ENCODE measurements around the gene ENPP4.
"Not testable (repeated sequence)": the region's sequence is repeated elsewhere in the genome, so short reads cannot be mapped to it uniquely, and the experiment has no call there.

Gene ENPP4

DNA sequence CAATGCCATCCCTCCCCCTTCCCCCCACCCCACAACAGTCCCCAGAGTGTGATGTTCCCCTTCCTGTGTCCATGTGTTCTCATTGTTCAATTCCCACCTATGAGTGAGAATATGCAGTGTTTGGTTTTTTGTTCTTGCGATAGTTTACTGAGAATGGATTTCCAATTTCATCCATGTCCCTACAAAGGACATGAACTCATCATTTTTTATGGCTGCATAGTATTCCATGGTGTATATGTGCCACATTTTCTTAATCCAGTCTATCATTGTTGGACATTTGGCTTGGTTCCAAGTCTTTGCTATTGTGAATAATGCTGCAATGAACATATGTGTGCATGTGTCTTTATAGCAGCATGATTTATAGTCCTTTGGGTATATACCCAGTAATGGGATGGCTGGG, 1.5 kb downstream of the ENPP4 start:
- DNase-seq (ENCODE audit: low read depth): not testable (repeated sequence)

DNA sequence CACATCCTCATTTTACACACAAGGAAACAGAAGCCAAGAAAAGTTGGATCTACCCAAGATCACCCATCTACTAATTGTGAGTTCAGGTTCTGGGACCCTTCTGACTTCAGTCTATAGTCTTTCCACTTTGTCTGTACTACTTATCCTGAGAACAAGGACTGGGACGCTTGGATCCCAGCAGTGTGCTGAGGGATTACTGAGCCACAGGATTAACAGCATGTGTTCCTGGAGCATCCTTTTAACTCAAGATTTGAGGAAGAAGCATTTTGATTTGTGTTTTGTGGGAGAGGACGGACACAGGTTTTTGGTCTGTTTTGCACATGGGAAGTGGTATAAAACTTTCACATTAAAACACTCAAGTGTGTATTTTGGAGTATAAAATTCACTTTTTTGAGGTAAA, 4.4 kb downstream of the ENPP4 start:
- DNase-seq (ENCODE audit: low read depth): no peak

DNA sequence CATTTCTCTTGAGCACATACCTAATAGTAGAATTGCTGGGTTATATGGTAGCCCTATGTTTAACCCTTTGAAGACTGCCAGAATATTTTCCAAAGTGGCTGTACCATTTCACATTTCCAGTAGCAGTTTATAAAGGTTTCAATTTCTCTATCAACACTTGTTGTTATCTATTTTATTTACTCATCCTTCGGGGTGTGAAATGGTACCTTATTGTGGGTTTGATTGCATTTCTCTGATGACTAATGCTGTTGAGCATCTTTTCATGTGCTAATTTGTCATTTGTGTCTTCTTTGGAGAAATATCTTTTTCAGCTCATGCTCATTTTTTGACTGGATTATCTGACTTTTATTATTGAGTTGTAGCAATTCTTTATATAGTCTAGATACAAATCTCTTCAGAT, 5.4 kb downstream of the ENPP4 start:
- no peak for DNase-seq (ENCODE audit: low read depth)

DNA sequence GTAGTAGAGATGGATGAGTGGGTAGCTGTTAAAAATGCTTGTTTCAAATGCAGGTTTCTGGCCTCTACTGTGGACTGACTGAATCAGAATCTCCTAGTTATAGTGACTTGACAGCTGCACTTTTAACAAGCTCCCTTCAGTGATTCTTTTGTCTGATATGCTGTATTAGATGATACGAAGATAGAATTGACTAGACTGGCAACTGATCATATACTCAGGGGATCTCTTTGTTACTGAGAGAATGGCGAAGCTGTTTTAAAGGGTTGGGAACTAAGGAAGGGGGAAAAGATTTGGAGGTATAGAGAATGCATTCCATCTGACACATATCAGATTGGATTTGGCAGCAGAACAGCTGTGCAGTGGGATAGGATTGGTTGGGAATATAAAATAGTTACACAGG, 7.0 kb downstream of the ENPP4 start:
- no peak for DNase-seq (ENCODE audit: low read depth)

DNA sequence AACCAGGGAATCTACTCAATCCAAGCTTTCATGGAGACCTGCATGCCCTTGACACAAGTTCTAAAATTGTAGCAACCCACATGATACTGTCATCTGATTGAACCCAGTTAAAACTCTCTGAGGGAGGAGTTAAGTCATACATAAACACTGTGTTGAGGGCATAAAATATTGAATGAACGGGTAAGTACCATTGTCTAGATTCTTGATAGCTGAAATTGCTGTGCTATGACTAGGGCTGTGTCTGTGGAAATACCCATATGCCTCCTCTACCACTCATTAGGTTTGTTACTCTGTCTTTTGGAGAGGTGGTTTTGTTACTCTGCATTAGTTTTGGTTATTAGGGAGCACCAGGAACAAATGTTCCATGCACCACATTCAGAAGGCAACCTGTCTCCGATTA, 7.6 kb downstream of the ENPP4 start:
- DNase-seq (ENCODE audit: low read depth): no peak

DNA sequence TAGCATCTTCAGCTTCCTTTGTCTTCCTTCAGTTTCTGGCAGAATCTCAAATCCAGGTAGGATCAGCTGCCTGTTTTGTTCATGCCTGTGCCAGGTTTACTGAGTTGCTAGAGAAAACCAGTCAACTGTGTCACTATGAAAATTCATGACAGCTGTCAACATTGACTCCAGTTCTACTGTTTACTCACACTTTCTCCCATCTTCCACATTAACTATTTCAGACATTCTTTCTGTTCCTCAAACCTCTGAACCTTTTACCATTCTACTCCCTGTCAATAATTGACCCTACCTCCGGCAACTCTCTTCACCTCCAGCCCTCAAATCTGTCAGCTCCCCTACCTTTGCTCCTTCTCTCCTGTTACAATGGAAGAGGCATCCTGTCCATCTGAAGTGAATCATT, 8.5 kb downstream of the ENPP4 start:
- no peak for DNase-seq (ENCODE audit: low read depth)

DNA sequence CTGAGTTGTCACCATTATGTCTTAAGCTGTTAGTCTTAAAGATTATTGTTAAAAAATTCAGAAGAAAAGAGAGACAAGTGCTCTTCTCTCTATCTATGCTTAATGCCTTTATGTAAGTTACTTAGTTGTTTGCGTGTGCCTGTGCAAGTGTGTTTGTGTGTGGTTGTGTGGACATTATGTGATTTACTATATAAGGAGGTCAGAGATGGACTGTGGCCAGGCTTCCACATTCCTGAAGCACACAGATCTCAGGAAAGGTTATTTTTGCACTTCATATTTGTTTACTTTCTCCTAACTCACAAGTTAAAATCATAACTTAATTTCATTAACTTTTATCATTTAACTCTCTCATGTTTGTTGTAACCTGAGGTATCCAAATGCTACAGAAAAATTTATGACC, 14.5 kb downstream of the ENPP4 start:
- DNase-seq (ENCODE audit: low read depth): no peak

DNA sequence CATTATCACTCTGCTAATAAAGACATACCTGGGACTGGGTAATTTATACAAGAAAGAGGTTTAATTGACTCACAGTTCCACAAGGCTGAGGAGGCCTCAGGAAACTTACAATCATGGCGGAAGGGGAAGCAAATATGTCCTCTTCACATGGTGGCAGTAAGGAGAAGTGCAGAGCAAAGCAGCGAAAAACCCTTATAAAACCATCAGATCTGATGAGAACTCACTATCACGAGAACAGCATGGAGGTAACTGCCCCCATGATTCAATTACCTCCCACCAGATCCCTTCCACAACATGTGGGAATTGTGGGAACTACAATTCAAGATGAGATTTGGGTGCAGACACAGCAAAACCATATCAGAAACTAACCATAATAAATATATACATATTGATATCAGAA, 19.3 kb downstream of the ENPP4 start:
- not testable (repeated sequence) for DNase-seq (ENCODE audit: low read depth)

DNA sequence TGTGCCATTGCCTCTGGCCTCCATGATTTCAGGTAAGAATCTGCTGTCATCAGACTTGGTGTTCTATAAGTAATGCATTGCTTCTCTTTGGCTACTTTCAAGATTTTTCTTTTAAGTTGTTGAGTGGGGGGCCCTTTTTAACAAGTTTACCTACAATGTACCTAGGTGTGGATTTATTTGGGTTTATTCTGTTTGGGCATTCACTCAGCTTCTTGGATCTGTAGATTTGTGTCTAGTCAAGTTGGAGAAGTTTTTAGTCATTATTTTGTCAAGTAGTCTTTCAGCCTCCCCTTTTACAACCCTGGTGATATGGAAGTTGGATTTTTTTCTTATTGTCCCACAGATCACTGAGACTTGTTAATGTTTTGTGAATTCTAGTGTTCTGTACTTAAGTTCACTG, 26.9 kb downstream of the ENPP4 start:
- no peak for DNase-seq (ENCODE audit: low read depth)

DNA sequence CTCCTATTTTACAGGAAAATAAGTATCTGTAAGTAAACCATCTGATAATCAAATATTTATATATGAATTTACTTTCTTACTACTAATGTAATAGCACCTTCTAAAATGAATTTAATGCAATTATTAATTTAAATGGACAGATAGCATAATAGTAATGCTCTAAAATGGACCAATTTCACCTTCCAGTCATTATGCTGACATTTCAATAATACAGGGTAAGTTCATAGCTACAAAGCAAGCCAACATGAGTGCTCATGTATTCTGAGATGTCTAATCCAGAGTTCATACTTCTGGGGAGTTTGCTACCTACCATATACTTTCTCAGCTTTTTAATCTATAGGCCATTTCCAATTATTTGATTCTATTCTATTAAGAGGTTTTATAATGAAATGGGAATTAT, 29.4 kb downstream of the ENPP4 start:
- DNase-seq (ENCODE audit: low read depth): no peak

DNA sequence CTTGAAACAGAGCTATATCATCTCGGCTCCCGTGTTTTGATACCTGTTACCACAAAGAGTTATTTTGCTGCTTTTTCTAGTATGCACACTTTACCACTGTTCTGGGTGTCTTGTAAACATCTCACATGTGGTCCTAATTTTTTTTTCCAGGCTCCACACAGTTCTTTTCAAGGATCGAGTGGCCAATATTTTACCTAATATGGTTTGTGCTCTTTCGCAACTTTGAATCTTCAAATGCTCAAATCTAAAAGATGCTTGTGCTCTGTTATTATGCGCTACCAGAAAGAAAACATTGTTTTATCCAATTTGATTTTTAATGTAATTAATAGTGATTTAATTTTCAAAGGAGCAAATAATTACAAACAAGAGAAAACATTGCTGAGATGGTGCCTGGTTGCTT, 30.3 kb downstream of the ENPP4 start:
- no peak for DNase-seq (ENCODE audit: low read depth)

DNA sequence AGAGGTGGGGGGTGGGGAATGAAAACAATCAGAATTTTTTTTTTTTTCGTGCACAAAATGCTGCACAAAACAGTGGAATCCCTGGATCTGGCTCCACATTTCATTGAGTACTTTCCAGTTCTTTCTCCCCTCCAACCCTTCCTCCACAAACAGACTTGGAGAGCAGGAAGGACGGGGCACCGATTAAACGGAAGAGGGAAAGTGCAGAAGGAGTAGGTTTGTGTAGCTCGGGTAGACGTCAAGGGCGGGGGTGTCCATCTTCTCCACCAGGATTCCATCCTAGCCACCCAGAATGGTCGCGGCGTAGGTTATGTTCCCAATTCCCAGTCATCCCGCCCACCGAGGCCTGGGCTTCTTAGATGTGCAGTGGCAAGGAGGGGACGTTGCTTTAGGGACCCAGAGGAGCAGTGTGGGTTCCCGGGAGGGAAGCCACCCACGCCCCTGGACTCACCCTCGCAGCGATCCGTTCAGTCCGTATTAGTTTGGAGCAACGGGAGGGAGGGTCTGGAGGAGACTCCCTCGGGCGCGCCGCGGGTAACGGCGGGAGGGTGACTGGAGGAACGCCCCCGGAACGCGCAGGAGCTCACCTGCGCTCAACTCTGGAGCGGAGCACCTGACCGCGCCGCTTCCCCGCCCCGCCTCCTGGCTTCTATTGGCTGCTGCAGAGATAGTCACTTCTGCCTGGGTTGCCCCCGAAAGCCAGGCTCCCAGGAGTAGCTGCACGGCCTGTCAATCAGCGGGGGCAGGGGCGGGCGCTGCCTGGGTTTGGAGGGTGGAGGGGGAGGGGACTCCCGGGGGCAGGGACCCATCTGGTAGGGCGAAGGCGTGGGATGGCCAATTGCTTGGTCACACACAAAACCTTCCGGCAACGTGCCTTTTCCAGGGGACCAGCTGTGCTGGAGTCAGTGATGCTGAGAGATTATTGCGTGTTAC, 40.8 kb downstream of the ENPP4 start, which contains the start of gene ENPP5:
TSS of gene ENPP5 (minus strand) at position 624 of the 933 bp plus-strand sequence. CDS start 2,718 bp downstream, outside the sequence.
- no peak for DNase-seq (ENCODE audit: low read depth)

DNA sequence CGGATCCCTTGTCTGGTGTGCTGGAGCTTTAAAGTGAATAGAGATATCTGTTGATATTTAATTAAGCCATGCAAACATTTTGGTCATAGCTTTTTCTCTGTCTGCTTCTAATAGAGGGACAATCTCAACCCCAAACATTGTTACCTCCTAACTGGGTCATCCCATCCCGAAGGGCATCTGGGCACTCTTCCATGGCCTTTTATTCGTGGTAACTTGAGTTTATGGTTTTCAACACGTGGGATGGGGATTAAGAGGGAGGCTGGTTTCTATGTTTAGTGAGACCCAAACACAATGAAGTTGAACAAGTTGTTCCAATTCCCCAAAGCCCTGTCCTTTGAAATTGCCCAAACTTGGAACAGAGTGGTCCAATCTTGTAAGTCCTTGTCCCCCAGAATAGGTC, 42.4 kb downstream of the ENPP4 start:
- no peak for DNase-seq (ENCODE audit: low read depth)

DNA sequence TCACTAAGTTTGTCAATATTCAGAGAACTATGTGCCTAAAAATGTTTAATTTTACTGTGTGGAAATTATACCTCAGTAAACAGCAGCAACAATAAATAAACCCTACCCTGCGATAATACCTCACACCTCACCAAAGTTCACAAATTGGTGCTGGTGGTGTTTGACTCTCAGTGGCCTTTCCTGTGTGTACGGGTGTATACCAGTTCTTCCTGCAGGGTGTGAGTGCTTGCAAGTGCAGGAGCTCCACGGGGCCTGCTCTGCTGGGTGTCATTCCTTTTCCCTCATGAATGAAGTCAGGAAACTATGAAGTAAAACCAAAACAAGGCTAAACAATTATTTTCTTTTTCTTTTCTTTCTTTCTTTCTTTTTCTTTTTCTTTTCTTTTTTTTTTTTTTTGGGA, 45.1 kb downstream of the ENPP4 start:
- no peak for DNase-seq (ENCODE audit: low read depth)

DNA sequence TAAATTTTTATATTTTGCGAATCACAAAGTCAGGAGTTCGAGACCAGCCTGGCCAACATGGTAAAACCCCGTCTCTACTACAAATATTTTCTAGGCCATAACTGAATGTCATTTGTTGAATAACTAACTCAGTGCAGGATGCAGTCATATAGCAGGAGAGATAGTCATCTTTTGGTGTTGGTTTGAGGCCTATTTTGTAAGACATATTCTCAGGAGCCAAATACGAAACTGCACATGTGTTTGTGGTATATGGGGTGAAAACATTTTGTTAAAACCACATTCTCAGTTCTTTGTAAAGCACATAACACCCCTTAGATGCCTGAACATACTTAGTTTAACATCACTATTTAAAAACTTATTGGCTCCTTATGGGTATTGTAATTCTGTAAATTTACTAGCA, 45.7 kb downstream of the ENPP4 start:
- no peak for DNase-seq (ENCODE audit: low read depth)

DNA sequence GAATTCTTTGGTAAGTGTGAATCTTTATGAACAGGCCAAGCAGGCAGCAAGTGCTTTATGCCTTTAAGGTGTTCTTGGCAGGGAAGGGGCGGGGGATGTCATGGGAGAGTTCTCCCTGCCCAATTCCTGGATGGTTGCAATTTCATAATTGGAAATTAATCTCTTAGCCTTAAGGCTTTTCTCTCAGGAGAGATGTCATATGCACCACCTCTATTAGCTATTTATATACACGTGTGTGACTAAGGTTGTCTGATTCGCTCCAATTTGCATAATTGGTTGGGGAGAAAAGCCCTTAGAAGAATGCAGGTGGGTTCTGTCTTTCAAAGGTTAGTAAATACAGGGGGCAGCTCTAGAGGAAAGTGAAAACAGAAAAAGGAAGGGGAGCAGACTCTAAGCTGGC, 46.2 kb downstream of the ENPP4 start:
- DNase-seq (ENCODE audit: low read depth): no peak

DNA sequence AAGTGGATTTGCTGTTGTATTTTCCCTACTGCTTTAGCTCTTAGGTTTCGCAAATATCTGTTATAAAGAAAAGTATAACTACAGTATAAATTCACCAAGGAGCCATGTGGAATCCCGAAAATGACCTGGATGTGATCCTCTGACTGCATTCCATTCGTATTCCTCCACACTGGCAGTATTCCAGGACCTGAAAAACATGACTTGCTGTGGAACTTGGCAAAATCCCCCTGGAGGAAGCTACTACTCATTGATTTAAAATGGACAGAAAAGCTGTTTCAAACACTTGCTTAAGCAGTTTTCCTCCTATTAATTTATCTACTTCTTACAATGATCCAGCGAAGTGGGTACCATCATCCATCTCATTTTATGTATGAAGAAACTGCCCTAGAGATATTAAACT, 54.3 kb downstream of the ENPP4 start:
- DNase-seq (ENCODE audit: low read depth): peak; percentile 72

DNA sequence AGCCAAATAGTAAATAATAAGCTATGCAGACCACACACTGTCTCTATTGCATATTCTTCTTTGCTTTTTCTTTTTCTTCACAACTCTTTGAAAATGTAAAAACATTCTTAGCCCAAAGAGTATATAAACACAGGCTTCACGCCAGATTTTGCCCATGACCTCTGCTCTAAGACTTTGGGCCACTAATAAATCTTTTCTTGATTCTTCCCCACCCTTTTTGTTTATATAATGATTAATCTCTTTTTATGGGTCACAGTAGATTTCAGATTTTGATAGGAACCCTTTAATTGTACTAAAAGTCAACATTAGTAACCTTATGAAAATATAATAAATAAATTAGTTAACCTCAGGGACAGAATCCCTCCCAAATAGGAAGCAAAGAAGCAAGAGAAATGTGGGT, 56.8 kb downstream of the ENPP4 start:
- no peak for DNase-seq (ENCODE audit: low read depth)

DNA sequence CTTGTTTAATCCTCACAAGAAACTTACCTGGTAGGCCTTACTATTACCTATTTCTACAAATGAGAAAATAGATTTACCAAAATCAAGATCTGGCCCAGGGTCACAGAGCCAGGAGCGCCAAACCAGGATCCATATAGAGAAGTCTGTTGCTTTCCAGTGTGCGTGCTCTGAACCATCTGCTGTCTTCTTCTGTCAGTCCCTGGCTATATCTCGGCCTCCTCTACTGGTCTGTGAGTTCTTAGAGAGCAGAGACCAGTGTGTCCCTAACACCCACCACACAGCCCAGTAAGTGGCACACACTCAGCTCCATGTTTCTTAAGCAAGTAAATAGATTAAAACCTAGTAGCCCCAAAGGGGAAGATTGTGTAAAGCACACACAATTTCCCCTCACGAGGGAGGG, 59.9 kb downstream of the ENPP4 start:
- DNase-seq (ENCODE audit: low read depth): no peak

DNA sequence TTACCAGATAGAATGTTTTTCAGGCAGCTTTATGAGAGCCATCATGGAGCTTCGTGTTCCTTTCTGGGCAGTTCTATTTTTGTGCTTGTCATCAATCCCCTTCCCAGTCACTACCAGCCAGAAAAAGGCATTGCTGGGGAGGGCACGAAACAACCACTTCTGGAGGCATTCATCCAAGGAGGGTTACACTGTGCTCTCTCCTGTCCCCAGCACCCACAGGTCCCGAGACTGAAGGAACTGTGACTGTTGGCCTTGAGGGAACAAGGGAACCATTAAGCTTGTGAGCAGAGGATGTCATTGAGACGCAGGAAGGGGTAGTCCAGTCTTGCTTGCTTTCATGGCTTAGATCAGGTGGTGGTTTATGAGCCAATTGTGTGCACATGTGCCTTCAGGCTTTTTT, 61.1 kb downstream of the ENPP4 start:
- DNase-seq (ENCODE audit: low read depth): no peak

DNA sequence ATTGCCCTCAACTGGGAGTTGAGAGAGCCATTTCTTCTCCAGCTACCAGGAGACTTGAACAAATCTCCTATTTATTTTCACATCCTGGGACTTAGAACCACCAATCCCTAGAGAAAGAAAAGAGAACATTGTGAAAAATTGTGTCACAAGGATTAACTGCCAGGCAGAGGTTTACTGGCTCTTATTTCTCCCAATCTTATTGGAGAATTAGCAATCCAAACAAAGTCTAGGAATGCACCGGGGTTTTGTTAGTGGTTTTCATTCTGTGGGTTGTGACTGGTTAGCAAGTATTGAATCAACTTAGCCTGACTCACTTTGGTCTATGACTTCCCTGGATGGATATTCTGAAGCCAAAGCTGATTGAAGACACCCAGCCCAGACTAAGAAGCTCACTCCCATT, 62.2 kb downstream of the ENPP4 start:
- peak; percentile 85 for DNase-seq (ENCODE audit: low read depth)
